Measurements from ENCODE around the gene RNF40.

- TF ChIP-seq FOXP2 (optimal IDR thresholded peaks at IDR 0.05; ENCODE audit: borderline replicate concordance, extremely low read depth, extremely low read length, insufficient read depth) (no peak), REST (IDR thresholded peaks at IDR 0.05; ENCODE audit: insufficient read depth in 1 of 2, low read depth in 2 of 2, low read length in 2 of 2) (no peak), POLR2AphosphoS5 (IDR thresholded peaks at IDR 0.05; ENCODE audit: low read depth, low read length) (no peak), TAF1 (IDR thresholded peaks at IDR 0.05; ENCODE audit: borderline replicate concordance, insufficient read depth, low read length) (no peak), SIN3A (IDR thresholded peaks at IDR 0.05; ENCODE audit: borderline replicate concordance, insufficient read depth, low read length) (no peak)
Measured at GRCh38 chr16:30764086-30764485, 2.0 kb downstream of the RNF40 start.
